ENCODE measurements around the gene CNDP2.

GRCh38 chr18:74567822-74568221 lies 71.7 kb downstream of the CNDP2 start:
- TF ChIP-seq, protein P1, sequence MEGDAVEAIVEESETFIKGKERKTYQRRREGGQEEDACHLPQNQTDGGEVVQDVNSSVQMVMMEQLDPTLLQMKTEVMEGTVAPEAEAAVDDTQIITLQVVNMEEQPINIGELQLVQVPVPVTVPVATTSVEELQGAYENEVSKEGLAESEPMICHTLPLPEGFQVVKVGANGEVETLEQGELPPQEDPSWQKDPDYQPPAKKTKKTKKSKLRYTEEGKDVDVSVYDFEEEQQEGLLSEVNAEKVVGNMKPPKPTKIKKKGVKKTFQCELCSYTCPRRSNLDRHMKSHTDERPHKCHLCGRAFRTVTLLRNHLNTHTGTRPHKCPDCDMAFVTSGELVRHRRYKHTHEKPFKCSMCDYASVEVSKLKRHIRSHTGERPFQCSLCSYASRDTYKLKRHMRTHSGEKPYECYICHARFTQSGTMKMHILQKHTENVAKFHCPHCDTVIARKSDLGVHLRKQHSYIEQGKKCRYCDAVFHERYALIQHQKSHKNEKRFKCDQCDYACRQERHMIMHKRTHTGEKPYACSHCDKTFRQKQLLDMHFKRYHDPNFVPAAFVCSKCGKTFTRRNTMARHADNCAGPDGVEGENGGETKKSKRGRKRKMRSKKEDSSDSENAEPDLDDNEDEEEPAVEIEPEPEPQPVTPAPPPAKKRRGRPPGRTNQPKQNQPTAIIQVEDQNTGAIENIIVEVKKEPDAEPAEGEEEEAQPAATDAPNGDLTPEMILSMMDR (IDR thresholded peaks at IDR 0.05; ENCODE audit: low read depth, low read length, poor library complexity, severe bottlenecking) = peak; percentile 40
- no peak for TF ChIP-seq EZH2phosphoT487 (IDR thresholded peaks at IDR 0.05; ENCODE audit: borderline replicate concordance, low read length)

Measured in DOHH2 (cell line).